GM23248 (cell line): ENCODE data around the gene ANKH. TPM values are rescaled to one million over a fixed set of nuclear protein-coding genes. Genes with fewer than 3 reads are reported as not detected.

ENCODE experiments used
- DNase-seq: peaks from one replicate; pipeline ENCODE4 v3.0.0-alpha.2; 2015
- H2AFZ ChIP-seq: fragments of 200-600 bp; sonication (generic); 2 replicates; pipeline ENCODE4 v1.6.1; 2016; ENCODE audit warnings: antibody characterized with exemption
- H3F3A ChIP-seq: fragments of 200-600 bp; sonication (generic); 2 replicates; pipeline ENCODE4 v1.6.1; 2016; ENCODE audit warnings: mild to moderate bottlenecking, antibody characterized with exemption, mixed run types; ENCODE audit not compliant: insufficient read depth
- H3K27ac ChIP-seq: fragments of 200-600 bp; sonication (generic); 2 replicates; pipeline ENCODE4 v1.5.1; 2016; ENCODE audit warnings: mild to moderate bottlenecking
- H3K27me3 ChIP-seq: fragments of 200-600 bp; sonication (generic); replicated peaks from 2 replicates; pipeline ENCODE4 v1.6.1; 2016; ENCODE audit warnings: mild to moderate bottlenecking; ENCODE audit not compliant: insufficient read depth
- H3K36me3 ChIP-seq: fragments of 200-600 bp; sonication (generic); 2 replicates; pipeline ENCODE4 v1.6.1; 2016; ENCODE audit warnings: low read depth, mild to moderate bottlenecking
- H3K4me1 ChIP-seq: fragments of 200-600 bp; sonication (generic); 2 replicates; pipeline ENCODE4 v1.6.1; 2016; ENCODE audit warnings: mild to moderate bottlenecking; ENCODE audit not compliant: insufficient read depth
- H3K4me2 ChIP-seq: fragments of 200-600 bp; sonication (generic); one replicate; pipeline ENCODE4 v1.6.1; 2016; ENCODE audit warnings: mild to moderate bottlenecking; ENCODE audit not compliant: unreplicated experiment
- H3K4me3 ChIP-seq: fragments of 200-600 bp; sonication (generic); 2 replicates; pipeline ENCODE4 v1.5.1; 2016; ENCODE audit warnings: mild to moderate bottlenecking
- H3K79me2 ChIP-seq: fragments of 200-600 bp; sonication (generic); 2 replicates; pipeline ENCODE4 v1.6.1; 2016; ENCODE audit warnings: mild to moderate bottlenecking; ENCODE audit not compliant: insufficient read depth
- H3K9ac ChIP-seq: fragments of 200-600 bp; sonication (generic); 2 replicates; pipeline ENCODE4 v1.6.1; 2016; ENCODE audit warnings: mild to moderate bottlenecking
- H3K9me2 ChIP-seq: fragments of 200-600 bp; sonication (generic); 2 replicates; pipeline ENCODE4 v1.6.1; 2016; ENCODE audit warnings: mixed run types, mild to moderate bottlenecking, moderate library complexity; ENCODE audit not compliant: insufficient read depth
- H3K9me3 ChIP-seq: fragments of 200-600 bp; sonication (generic); one replicate; pipeline ENCODE4 v1.6.1; 2017; ENCODE audit warnings: low read depth
- H4K20me1 ChIP-seq: fragments of 200-600 bp; sonication (generic); 2 replicates; pipeline ENCODE4 v1.6.0; 2016; ENCODE audit not compliant: insufficient read depth
- EZH2 ChIP-seq: fragments of 200-600 bp; sonication (generic); IDR thresholded peaks from 2 replicates; pipeline ENCODE4 v1.6.1; 2018; ENCODE audit warnings: antibody characterized with exemption, mild to moderate bottlenecking; ENCODE audit not compliant: insufficient read depth, poor library complexity, severe bottlenecking
- EZH2phosphoT487 ChIP-seq: fragments of 200-600 bp; sonication (generic); IDR thresholded peaks from 2 replicates; pipeline ENCODE4 v1.6.1; 2018; ENCODE audit warnings: antibody characterized with exemption, moderate library complexity, mild to moderate bottlenecking, low read depth; ENCODE audit not compliant: insufficient read depth
- WGBS, 2 experiments: methylation state at CpG; one replicate each; pipeline ENCODE4 v1.1.6; 2015 to 2017; ENCODE audit warnings: low lambda C conversion rate in 2 of 2, low coverage in 1 of 2; ENCODE audit errors: missing lambda C conversion rate in 2 of 2; 5-methylcytosine and 5-hydroxymethylcytosine counted together
- in situ Hi-C: fragments of 300-500 bp; cut with MboI; formaldehyde crosslinking; loops from 2 replicates; pipeline ENCODE4 v1.15.0; 2020
- polyA plus RNA-seq: library from polyadenylated mRNA; unstranded; fragments of >200 nt; fragmentation: Nextera tagmentation; extraction: Ambion mirVana; gene quantifications from 2 replicates; pipeline ENCODE4 v1.2.1, GENCODE V29; 2016
- total RNA-seq: library from RNA; depleted of rRNA; stranded (reverse); fragments of >200 nt; shearing (Covaris generic); gene quantifications from 2 replicates; pipeline ENCODE4 v1.2.3, GENCODE V29; 2014

The ANKH gene
- total and polyA plus RNA-seq, 2 experiments from 2014 or later, result 45.9 to 47.6 TPM

DNA sequence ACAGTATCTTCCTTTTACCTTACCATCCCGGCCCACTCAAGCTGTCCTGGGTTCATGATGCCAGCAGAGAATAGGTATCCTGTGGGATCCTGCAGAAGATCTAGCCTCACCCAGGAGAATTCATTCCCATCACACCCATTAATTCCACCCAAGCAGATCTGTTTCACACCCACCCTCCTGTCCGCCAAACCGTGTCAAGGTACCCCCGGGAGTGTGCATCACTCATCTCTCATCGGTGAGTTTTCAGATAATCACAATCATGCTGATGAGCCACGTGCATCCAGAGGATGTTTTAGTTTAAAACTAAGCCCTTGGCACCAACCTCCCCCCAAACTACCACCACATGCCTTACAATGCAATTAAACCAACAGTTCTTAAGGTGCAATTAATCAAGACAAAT lies 18.8 kb downstream of the ANKH start:
- 91% methylated on average over 6 of the region's 6 CpGs for WGBS, 2 experiments
- H3K36me3 ChIP-seq, result no peaks in the 10 kb centered on the region
- H3K4me1 ChIP-seq, result no peaks in the 10 kb centered on the region
- peaks cover 6% of the 10 kb centered on the region; the same call in 1 of the 2 replicates for H4K20me1 ChIP-seq
- in situ Hi-C loops, result no loop called here
- no peak overlapping the region for H3K9ac ChIP-seq
- no peaks in the 10 kb centered on the region for H3K9me3 ChIP-seq
- no peaks in the 10 kb centered on the region for H3F3A ChIP-seq
- H2AFZ ChIP-seq, result no peak overlapping the region
- DNase-seq, result no peak
- no peaks in the 10 kb centered on the region for H3K27me3 ChIP-seq
- H3K27ac ChIP-seq, result no peak overlapping the region
- H3K79me2 ChIP-seq, result peaks cover 72% of the 10 kb centered on the region
- no peak overlapping the region for H3K4me2 ChIP-seq
- H3K4me3 ChIP-seq, result no peak overlapping the region
- TF ChIP-seq EZH2, result no peak
- no peak for TF ChIP-seq EZH2phosphoT487
- H3K9me2 ChIP-seq, result no peaks in the 10 kb centered on the region

DNA sequence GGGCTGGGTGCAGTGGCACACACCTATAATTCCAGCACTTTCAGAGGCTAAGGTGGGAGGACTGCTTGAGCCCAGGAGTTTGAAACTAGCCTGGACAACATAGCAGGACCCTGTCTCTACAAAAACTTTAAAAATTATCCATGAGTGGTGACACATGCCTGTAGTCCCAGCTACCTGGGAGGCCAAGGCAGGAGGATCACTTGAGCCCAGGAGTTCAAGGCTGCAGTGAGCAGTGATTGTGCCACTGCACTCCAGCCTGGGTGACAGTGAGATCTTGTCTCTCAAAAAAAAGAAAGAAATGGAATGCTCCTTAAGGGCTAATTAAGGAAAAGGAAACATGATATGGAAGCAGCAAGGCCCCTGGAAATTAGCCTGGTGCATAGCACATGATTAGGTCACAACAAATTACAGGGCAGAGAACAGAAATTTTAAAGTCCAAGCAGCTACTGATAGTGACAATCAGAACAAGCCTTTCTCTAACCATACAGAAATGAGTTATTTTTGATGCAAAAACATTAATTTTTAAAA lies 19.5 kb downstream of the ANKH start:
- H3K36me3 ChIP-seq, result no peaks in the 10 kb centered on the region
- H3K27ac ChIP-seq, result no peak overlapping the region
- in situ Hi-C loops, result no loop called here
- no peak for DNase-seq
- peaks cover 65% of the 10 kb centered on the region for H3K79me2 ChIP-seq
- H3K4me2 ChIP-seq, result no peak overlapping the region
- no peaks in the 10 kb centered on the region for H3K4me1 ChIP-seq
- no peak for TF ChIP-seq EZH2phosphoT487
- peaks cover 6% of the 10 kb centered on the region; the same call in 1 of the 2 replicates for H4K20me1 ChIP-seq
- H2AFZ ChIP-seq, result no peak overlapping the region
- H3K9me2 ChIP-seq, result no peaks in the 10 kb centered on the region
- H3K9me3 ChIP-seq, result no peaks in the 10 kb centered on the region
- H3K27me3 ChIP-seq, result no peaks in the 10 kb centered on the region
- no peak overlapping the region for H3K9ac ChIP-seq
- no peaks in the 10 kb centered on the region for H3F3A ChIP-seq
- no peak overlapping the region for H3K4me3 ChIP-seq

GRCh38 chr5:14851597-14851996 lies 20.0 kb downstream of the ANKH start:
- no peak overlapping the region for H3K4me2 ChIP-seq
- H3F3A ChIP-seq, result no peaks in the 10 kb centered on the region
- no peak overlapping the region for H3K4me3 ChIP-seq
- H3K27ac ChIP-seq, result no peak overlapping the region
- H2AFZ ChIP-seq, result no peak overlapping the region
- H3K9ac ChIP-seq, result no peak overlapping the region
- no peaks in the 10 kb centered on the region for H3K36me3 ChIP-seq
- TF ChIP-seq EZH2, result no peak
- TF ChIP-seq EZH2phosphoT487, result no peak
- no peaks in the 10 kb centered on the region for H3K4me1 ChIP-seq
- peaks cover 6% of the 10 kb centered on the region; the same call in 1 of the 2 replicates for H4K20me1 ChIP-seq
- H3K79me2 ChIP-seq, result peaks cover 61% of the 10 kb centered on the region
- DNase-seq, result no peak
- no peaks in the 10 kb centered on the region for H3K9me2 ChIP-seq
- H3K9me3 ChIP-seq, result no peaks in the 10 kb centered on the region
- no peaks in the 10 kb centered on the region for H3K27me3 ChIP-seq
- in situ Hi-C loops, result no loop called here

DNA sequence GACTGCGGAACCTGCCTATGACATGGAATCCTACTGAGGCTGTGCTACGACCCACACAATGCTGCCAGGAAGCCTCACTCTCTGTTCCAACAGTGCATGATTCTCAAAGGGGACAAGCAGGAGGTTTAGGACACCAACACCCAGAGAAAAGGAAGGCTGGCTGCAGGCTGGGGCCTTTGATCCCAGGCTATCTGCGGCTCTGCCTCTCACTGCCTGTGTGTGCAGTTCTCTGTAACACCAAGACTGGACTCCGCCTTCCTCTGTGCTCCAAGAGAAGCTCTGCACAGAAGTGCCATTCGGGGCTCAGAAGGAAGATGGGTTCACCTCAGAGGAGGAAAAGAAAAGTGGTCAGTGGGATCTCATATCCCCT lies 20.5 kb downstream of the ANKH start:
- H3K4me1 ChIP-seq, result no peaks in the 10 kb centered on the region
- no peak overlapping the region for H3K4me3 ChIP-seq
- no peak for TF ChIP-seq EZH2phosphoT487
- no peak for TF ChIP-seq EZH2
- H3K36me3 ChIP-seq, result no peaks in the 10 kb centered on the region
- peaks cover 6% of the 10 kb centered on the region; the same call in 1 of the 2 replicates for H4K20me1 ChIP-seq
- H3K9me2 ChIP-seq, result no peaks in the 10 kb centered on the region
- H3K9ac ChIP-seq, result no peak overlapping the region
- no peak for DNase-seq
- no peaks in the 10 kb centered on the region for H3F3A ChIP-seq
- in situ Hi-C loops, result no loop called here
- H2AFZ ChIP-seq, result no peak overlapping the region
- no peak overlapping the region for H3K4me2 ChIP-seq
- no peaks in the 10 kb centered on the region for H3K9me3 ChIP-seq
- no peak overlapping the region for H3K27ac ChIP-seq
- peaks cover 61% of the 10 kb centered on the region for H3K79me2 ChIP-seq
- 91 to 98% methylated on average over 5 of the region's 5 CpGs for WGBS, 2 experiments
- H3K27me3 ChIP-seq, result no peaks in the 10 kb centered on the region

- H3K27ac ChIP-seq, result no peak overlapping the region
- in situ Hi-C loops, result no loop called here
- no peaks in the 10 kb centered on the region for H3K27me3 ChIP-seq
- no peaks in the 10 kb centered on the region for H3K9me3 ChIP-seq
- no peaks in the 10 kb centered on the region for H3K9me2 ChIP-seq
- TF ChIP-seq EZH2 (no peak), EZH2phosphoT487 (no peak)
- H3K4me2 ChIP-seq, result no peak overlapping the region
- H3K4me3 ChIP-seq, result no peak overlapping the region
- peaks cover 56% of the 10 kb centered on the region for H3K79me2 ChIP-seq
- no peak overlapping the region for H3K9ac ChIP-seq
- no peak for DNase-seq
- H3K36me3 ChIP-seq, result no peaks in the 10 kb centered on the region
- H2AFZ ChIP-seq, result no peak overlapping the region
- H3F3A ChIP-seq, result no peaks in the 10 kb centered on the region
- WGBS, 2 experiments, result 79 to 81% methylated on average over 9 of the region's 9 CpGs
- no peaks in the 10 kb centered on the region for H3K4me1 ChIP-seq
- peaks cover 6% of the 10 kb centered on the region; the same call in 1 of the 2 replicates for H4K20me1 ChIP-seq
These were observed 21.0 kb downstream of the ANKH start for GRCh38 chr5:14850419-14851049.
